Measurements from ENCODE around the gene LRRK1. TPM values are rescaled to one million over a fixed set of nuclear protein-coding genes. Genes with fewer than 3 reads are reported as not detected.

LRRK1 gene
- total and polyA plus RNA-seq, 2 donors (not counting 1 experiment from before 2014, with no cell fraction given) = 19.8 to 53.0 TPM

DNA sequence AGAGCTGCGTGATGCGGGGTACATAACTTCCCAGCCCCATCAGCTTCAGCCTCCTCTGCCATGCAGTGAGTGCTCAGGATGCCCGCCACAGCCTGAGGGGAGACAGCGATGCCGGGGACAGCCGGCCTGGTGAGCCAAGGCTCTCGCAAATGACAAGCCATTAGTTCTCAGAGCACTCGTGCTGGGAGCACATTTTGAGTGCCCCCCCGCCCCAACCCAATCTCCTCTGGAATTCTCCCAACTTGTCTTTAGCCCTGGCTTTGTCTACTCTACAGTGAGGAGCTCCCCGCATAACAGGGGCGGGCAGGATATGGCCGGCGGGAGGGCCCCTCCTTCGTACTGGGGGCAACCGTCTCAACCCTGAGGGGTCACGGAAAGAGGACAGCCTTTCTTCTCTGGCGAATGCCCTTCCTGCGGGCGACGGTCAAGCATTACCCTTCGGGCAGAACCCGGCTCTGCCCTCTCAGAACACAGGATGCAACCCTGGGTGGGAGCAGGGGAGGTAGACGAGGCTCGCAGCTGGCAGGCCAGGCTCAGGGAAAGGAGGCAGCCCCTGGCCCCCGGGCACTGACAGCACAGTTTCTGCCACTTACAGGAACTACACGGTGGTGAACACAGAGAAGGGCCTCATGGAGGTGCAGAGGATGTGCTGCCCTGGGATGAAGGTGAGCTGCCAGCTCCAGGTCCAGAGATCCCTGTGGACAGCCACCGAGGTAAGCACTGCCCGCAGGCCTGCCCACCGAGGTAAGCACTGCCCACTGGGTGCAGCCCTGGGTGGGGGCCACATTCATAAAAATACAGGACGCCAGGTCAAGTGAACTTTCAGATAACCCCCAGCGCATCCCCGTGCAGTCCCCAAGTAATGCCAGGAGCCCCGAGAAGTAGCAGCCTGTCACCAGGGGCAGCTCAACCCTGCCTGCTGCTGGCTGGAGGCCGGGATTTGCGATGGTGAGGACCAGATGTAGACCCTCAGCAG is 141.7 kb downstream of the LRRK1 start:
- Mint-ChIP-seq H3K4me1 (peaks cover 18% of the 10 kb centered on the region), H3K27me3 (no peaks in the 10 kb centered on the region), H3K27ac (peak overlapping the region; percentile 50), H3K4me3 (no peak overlapping the region), H3K9me3 (ENCODE audit: insufficient read depth) (no peaks in the 10 kb centered on the region)
- Histone ChIP-seq H3K27me3 (replicated peaks in 1 of 4; ENCODE audit: control extremely low read depth in 1 of 4, control insufficient read depth in 3 of 4, insufficient read depth in 4 of 4, low read length in 3 of 4) (no peaks in the 10 kb centered on the region), H3K9ac (ENCODE audit: low read length) (no peak overlapping the region), H3K36me3 (replicated peaks in 1 of 2; ENCODE audit: control extremely low read depth in 1 of 2, control insufficient read depth in 1 of 2, extremely low read depth in 1 of 2, insufficient read depth in 2 of 2, low read length in 1 of 2) (peaks cover 0 to 69% of the 10 kb centered on the region in 2 experiments), H3K79me2 (ENCODE audit: control insufficient read depth, insufficient read depth, low read length) (no peaks in the 10 kb centered on the region), H3K27ac (ENCODE audit: low read length in 2 of 2) (no peak overlapping the region), H2AFZ (ENCODE audit: insufficient read depth, low read depth, low read length, poor library complexity, severe bottlenecking) (no peak overlapping the region), H3K4me2 (replicated peaks; ENCODE audit: low read depth, low read length, poor library complexity, severe bottlenecking) (no peak overlapping the region), H3K4me3 (ENCODE audit: control extremely low read depth in 1 of 5, extremely low read depth in 1 of 5, insufficient read depth in 1 of 5, low read depth in 2 of 5, low read length in 4 of 5) (no peak overlapping the region), H3K4me1 (ENCODE audit: control insufficient read depth in 2 of 2, insufficient read depth in 2 of 2, low read length in 2 of 2) (peaks cover 0 to 25% of the 10 kb centered on the region in 2 donors), H3K9me3 (ENCODE audit: control extremely low read depth in 1 of 3, control insufficient read depth in 2 of 3, insufficient read depth in 1 of 3, low read length in 2 of 3) (no peaks in the 10 kb centered on the region), H4K20me1 (ENCODE audit: control insufficient read depth, insufficient read depth, low read length, poor library complexity, severe bottlenecking) (no peaks in the 10 kb centered on the region)
- ChIA-PET POLR2A (interaction anchor here (0.6 kb wide), 1 partner anchor 71 kb away, joined by 5 read pairs; no protein-coding TSS in a partner anchor), CTCF (interaction anchor here (0.9 kb wide), 1 partner anchor 45 kb away, joined by 3 read pairs; no protein-coding TSS in a partner anchor)
- TF ChIP-seq, protein P1, sequence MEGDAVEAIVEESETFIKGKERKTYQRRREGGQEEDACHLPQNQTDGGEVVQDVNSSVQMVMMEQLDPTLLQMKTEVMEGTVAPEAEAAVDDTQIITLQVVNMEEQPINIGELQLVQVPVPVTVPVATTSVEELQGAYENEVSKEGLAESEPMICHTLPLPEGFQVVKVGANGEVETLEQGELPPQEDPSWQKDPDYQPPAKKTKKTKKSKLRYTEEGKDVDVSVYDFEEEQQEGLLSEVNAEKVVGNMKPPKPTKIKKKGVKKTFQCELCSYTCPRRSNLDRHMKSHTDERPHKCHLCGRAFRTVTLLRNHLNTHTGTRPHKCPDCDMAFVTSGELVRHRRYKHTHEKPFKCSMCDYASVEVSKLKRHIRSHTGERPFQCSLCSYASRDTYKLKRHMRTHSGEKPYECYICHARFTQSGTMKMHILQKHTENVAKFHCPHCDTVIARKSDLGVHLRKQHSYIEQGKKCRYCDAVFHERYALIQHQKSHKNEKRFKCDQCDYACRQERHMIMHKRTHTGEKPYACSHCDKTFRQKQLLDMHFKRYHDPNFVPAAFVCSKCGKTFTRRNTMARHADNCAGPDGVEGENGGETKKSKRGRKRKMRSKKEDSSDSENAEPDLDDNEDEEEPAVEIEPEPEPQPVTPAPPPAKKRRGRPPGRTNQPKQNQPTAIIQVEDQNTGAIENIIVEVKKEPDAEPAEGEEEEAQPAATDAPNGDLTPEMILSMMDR (IDR thresholded peaks at IDR 0.05) = no peak
- no peak for TF ChIP-seq EZH2 (IDR thresholded peaks at IDR 0.05; ENCODE audit: borderline replicate concordance, insufficient read depth, low read depth, low read length, poor library complexity, severe bottlenecking)
- WGBS (ENCODE audit: insufficient coverage) = 96% methylated on average over 33 of the region's 35 CpGs
- intact Hi-C loops (cut with micrococcal nuclease) = no loop called here
- no peak for DNase-seq
- ATAC-seq (ENCODE audit: low read depth) = no peak

DNA sequence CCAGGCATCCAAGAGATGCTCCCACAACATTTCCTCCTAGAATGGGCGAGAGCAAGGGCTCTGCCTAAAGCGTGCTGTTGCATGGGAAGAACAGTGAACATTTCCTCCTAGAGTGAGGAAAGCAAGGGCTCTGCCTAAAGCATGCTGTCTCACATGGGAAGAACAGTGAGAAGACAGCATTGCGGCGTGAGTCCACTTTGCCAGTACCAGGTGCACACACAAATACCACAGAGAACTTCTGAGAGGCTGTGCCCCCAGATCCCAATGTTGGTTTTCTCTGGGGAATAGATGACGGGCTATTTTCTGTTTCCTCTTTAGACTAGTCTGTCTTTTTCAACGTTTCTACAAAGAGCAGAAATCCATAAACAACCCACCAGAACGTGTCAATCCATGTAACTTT is 142.9 kb downstream of the LRRK1 start:
- Histone ChIP-seq H4K20me1 (ENCODE audit: control insufficient read depth, insufficient read depth, low read length, poor library complexity, severe bottlenecking) (no peaks in the 10 kb centered on the region), H3K9me3 (ENCODE audit: control extremely low read depth in 1 of 3, control insufficient read depth in 2 of 3, insufficient read depth in 1 of 3, low read length in 2 of 3) (no peaks in the 10 kb centered on the region), H3K9ac (ENCODE audit: low read length) (no peak overlapping the region), H3K79me2 (ENCODE audit: control insufficient read depth, insufficient read depth, low read length) (no peaks in the 10 kb centered on the region), H3K4me1 (ENCODE audit: control insufficient read depth in 2 of 2, insufficient read depth in 2 of 2, low read length in 2 of 2) (peaks cover 0 to 25% of the 10 kb centered on the region in 2 donors), H3K27ac (ENCODE audit: low read length in 2 of 2) (peak overlapping the region; percentile 59 to 81), H3K36me3 (replicated peaks in 1 of 2; ENCODE audit: control extremely low read depth in 1 of 2, control insufficient read depth in 1 of 2, extremely low read depth in 1 of 2, insufficient read depth in 2 of 2, low read length in 1 of 2) (peaks cover 0 to 61% of the 10 kb centered on the region in 2 experiments), H2AFZ (ENCODE audit: insufficient read depth, low read depth, low read length, poor library complexity, severe bottlenecking) (no peak overlapping the region), H3K4me2 (replicated peaks; ENCODE audit: low read depth, low read length, poor library complexity, severe bottlenecking) (peak overlapping the region; percentile 34), H3K4me3 (ENCODE audit: control extremely low read depth in 1 of 5, extremely low read depth in 1 of 5, insufficient read depth in 1 of 5, low read depth in 2 of 5, low read length in 4 of 5) (no peak overlapping the region), H3K27me3 (replicated peaks in 1 of 4; ENCODE audit: control extremely low read depth in 1 of 4, control insufficient read depth in 3 of 4, insufficient read depth in 4 of 4, low read length in 3 of 4) (no peaks in the 10 kb centered on the region)
- ATAC-seq (ENCODE audit: low read depth) = peak; percentile 21
- CTCF ChIA-PET = interaction anchor here (0.5 kb wide), 1 partner anchor 228 kb away, joined by 3 read pairs; no protein-coding TSS in a partner anchor
- peak overlapping the region; percentile 89 for H3K27ac Mint-ChIP-seq
- H3K4me1 Mint-ChIP-seq = peaks cover 18% of the 10 kb centered on the region
- DNase-seq = no peak
- H3K27me3 Mint-ChIP-seq = no peaks in the 10 kb centered on the region
- no peaks in the 10 kb centered on the region for H3K9me3 Mint-ChIP-seq (ENCODE audit: insufficient read depth)
- peak overlapping the region; percentile 59 for H3K4me3 Mint-ChIP-seq
- TF ChIP-seq, protein P1 (IDR thresholded peaks at IDR 0.05) = no peak
- TF ChIP-seq EZH2 (IDR thresholded peaks at IDR 0.05; ENCODE audit: borderline replicate concordance, insufficient read depth, low read depth, low read length, poor library complexity, severe bottlenecking) = no peak
- POLR2A ChIA-PET = interaction anchor here (0.5 to 0.7 kb wide), 2 partner anchors 73 to 175 kb away, joined by 3 read pairs; no protein-coding TSS in a partner anchor
- WGBS (ENCODE audit: insufficient coverage) = 64% methylated on average over 4 of the region's 7 CpGs
- intact Hi-C loops (cut with micrococcal nuclease) = no loop called here
